IMR-90 (cell line): ENCODE results near the gene ABR. TPM values are rescaled to one million over a fixed set of nuclear protein-coding genes. Genes with fewer than 3 reads are reported as not detected.

Experiments
- ATAC-seq: fragments of 200-7000 bp; cut with Tn5 transposase; 2 replicates; pipeline ENCODE4 v1.9.1; 2020; ENCODE audit warnings: low read depth, mild to moderate bottlenecking, moderate library complexity
- BruUV-seq: library from RNA; stranded (reverse); fragments of 400-500 nt; replicated peaks from 2 replicates; lab custom pipeline; 2021; lab: Mats Ljungman, UMichigan
- CTCF ChIA-PET: fragments of 300-600 bp; formaldehyde crosslinking; extraction: SDS; loops from one replicate; lab custom pipeline; 2021; ENCODE audit warnings: antibody characterized with exemption; lab: Yijun Ruan, JAX
- POLR2A ChIA-PET: fragments of 300-600 bp; sonication (Branson Sonifier 250); formaldehyde crosslinking; loops from one replicate; lab custom pipeline; 2022; ENCODE audit warnings: antibody characterized with exemption; ENCODE audit not compliant: unreplicated experiment; lab: Charles Lee
- DNase-seq: peaks from one replicate; pipeline ENCODE4 v3.0.0; 2013
- H2AFZ ChIP-seq: replicated peaks from 2 replicates; pipeline ENCODE3; 2013; ENCODE audit warnings: low read length, mild to moderate bottlenecking; ENCODE audit not compliant: poor library complexity
- H2AK5ac ChIP-seq: 2 replicates; pipeline ENCODE4 v1.6.1; 2013; ENCODE audit warnings: low read depth, low read length, inconsistent platforms
- H2AK9ac ChIP-seq: replicated peaks from 2 replicates; pipeline ENCODE3; 2013; ENCODE audit warnings: mild to moderate bottlenecking, low read depth, low read length, moderate library complexity; ENCODE audit not compliant: poor library complexity
- H2BK120ac ChIP-seq: 2 replicates; pipeline ENCODE4 v1.6.1; 2013; ENCODE audit warnings: low read depth, low read length, inconsistent platforms
- H2BK15ac ChIP-seq: 3 replicates; pipeline ENCODE4 v1.6.1; 2013; ENCODE audit warnings: low read depth, low read length, inconsistent platforms
- H2BK20ac ChIP-seq: 2 replicates; pipeline ENCODE4 v1.6.1; 2013; ENCODE audit warnings: low read depth, mild to moderate bottlenecking, inconsistent platforms, low read length, moderate library complexity
- H2BK5ac ChIP-seq: 2 replicates; pipeline ENCODE4 v1.6.1; 2013; ENCODE audit warnings: mild to moderate bottlenecking, low read depth, low read length, inconsistent platforms; ENCODE audit not compliant: poor library complexity, severe bottlenecking
- H3K14ac ChIP-seq: replicated peaks from 2 replicates; pipeline ENCODE4 v1.6.1; 2013; ENCODE audit warnings: low read depth, low read length, inconsistent platforms
- H3K18ac ChIP-seq: 2 replicates; pipeline ENCODE4 v1.6.1; 2013; ENCODE audit warnings: low read depth, low read length, control low read depth
- H3K23ac ChIP-seq: 2 replicates; pipeline ENCODE4 v1.6.1; 2013; ENCODE audit warnings: low read depth, low read length, inconsistent platforms
- H3K27ac ChIP-seq: 2 replicates; pipeline ENCODE4 v1.5.1; 2013; ENCODE audit warnings: mild to moderate bottlenecking, control low read depth, low read length; ENCODE audit not compliant: insufficient read depth
- H3K27me3 ChIP-seq: 2 replicates; pipeline ENCODE4 v1.6.1; 2013; ENCODE audit warnings: low read length; ENCODE audit not compliant: control insufficient read depth, insufficient read depth
- H3K36me3 ChIP-seq: 2 replicates; pipeline ENCODE4 v1.6.1; 2013; ENCODE audit warnings: low read length, mixed read lengths; ENCODE audit not compliant: control insufficient read depth, insufficient read depth
- H3K4ac ChIP-seq: 2 replicates; pipeline ENCODE4 v1.6.1; 2013; ENCODE audit warnings: low read depth, low read length, inconsistent platforms
- H3K4me1 ChIP-seq: 2 replicates; pipeline ENCODE4 v1.6.1; 2013; ENCODE audit warnings: low read length, mixed read lengths; ENCODE audit not compliant: control insufficient read depth, insufficient read depth
- H3K4me2 ChIP-seq: 2 replicates; pipeline ENCODE4 v1.6.1; 2013; ENCODE audit warnings: low read depth, mild to moderate bottlenecking, control low read depth, low read length, moderate library complexity
- H3K4me3 ChIP-seq: 2 replicates; pipeline ENCODE4 v1.5.1; 2013; ENCODE audit warnings: low read depth, mild to moderate bottlenecking, control low read depth, low read length, moderate library complexity; ENCODE audit not compliant: insufficient read depth
- H3K56ac ChIP-seq: 2 replicates; pipeline ENCODE4 v1.6.1; 2013; ENCODE audit warnings: low read length, inconsistent platforms; ENCODE audit not compliant: insufficient read depth; ENCODE audit errors: extremely low read depth
- H3K79me1 ChIP-seq, 2 experiments: 2 replicates each; pipeline ENCODE4 v1.6.1; 2013; ENCODE audit warnings: low read length in 2 of 2, inconsistent platforms in 1 of 2, low read depth in 1 of 2
- H3K9ac ChIP-seq: 2 replicates; pipeline ENCODE4 v1.6.1; 2013; ENCODE audit warnings: low read depth, low read length, control low read depth
- H3K9me1 ChIP-seq: 2 replicates; pipeline ENCODE4 v1.6.1; 2013; ENCODE audit warnings: low read length, inconsistent platforms; ENCODE audit not compliant: insufficient read depth
- H3K9me3 ChIP-seq: 2 replicates; pipeline ENCODE4 v1.6.1; 2013; ENCODE audit warnings: low read length; ENCODE audit not compliant: control insufficient read depth, insufficient read depth
- H4K20me1 ChIP-seq: 2 replicates; pipeline ENCODE4 v1.6.1; 2013; ENCODE audit warnings: low read length, inconsistent platforms; ENCODE audit not compliant: insufficient read depth
- H4K5ac ChIP-seq: 2 replicates; pipeline ENCODE4 v1.6.1; 2013; ENCODE audit warnings: mild to moderate bottlenecking, low read depth, low read length, control low read depth
- H4K8ac ChIP-seq, 2 experiments: 2 replicates each; pipeline ENCODE4 v1.6.1; 2013; ENCODE audit warnings: low read depth in 2 of 2, low read length in 2 of 2, control low read depth in 1 of 2, inconsistent platforms in 1 of 2
- H4K91ac ChIP-seq: 2 replicates; pipeline ENCODE4 v1.6.1; 2013; ENCODE audit warnings: low read depth, low read length, inconsistent platforms; ENCODE audit not compliant: insufficient read depth
- BHLHE40 ChIP-seq: fragments of 150-350 bp; IDR thresholded peaks from 2 replicates; pipeline ENCODE4 v1.6.1; 2016; ENCODE audit warnings: mild to moderate bottlenecking, low read depth, low read length
- CEBPB ChIP-seq: IDR thresholded peaks from 2 replicates; pipeline ENCODE4 v1.6.1; 2012; ENCODE audit warnings: low read depth, low read length, improper control_type of control experiment
- CHD1 ChIP-seq: IDR thresholded peaks from 2 replicates; pipeline ENCODE4 v1.6.1; 2012; ENCODE audit warnings: low read depth, low read length, improper control_type of control experiment
- CTCF ChIP-seq: conservative IDR thresholded peaks from 2 replicates; pipeline ENCODE4 v1.5.1; 2012; ENCODE audit warnings: mild to moderate bottlenecking, low read depth, low read length, improper control_type of control experiment
- ELK1 ChIP-seq: fragments of 150-350 bp; IDR thresholded peaks from 2 replicates; pipeline ENCODE4 v1.6.1; 2016; ENCODE audit warnings: low read depth, mild to moderate bottlenecking, low read length, moderate library complexity, borderline replicate concordance
- FOS ChIP-seq: fragments of 150-350 bp; IDR thresholded peaks from 2 replicates; pipeline ENCODE4 v1.6.1; 2016; ENCODE audit warnings: low read depth, low read length
- MAFK ChIP-seq: IDR thresholded peaks from 2 replicates; pipeline ENCODE4 v1.6.1; 2012; ENCODE audit warnings: low read depth, low read length, improper control_type of control experiment
- MAZ ChIP-seq: IDR thresholded peaks from 2 replicates; pipeline ENCODE4 v1.6.1; 2012; ENCODE audit warnings: low read depth, mild to moderate bottlenecking, low read length, improper control_type of control experiment, moderate library complexity, borderline replicate concordance
- MXI1 ChIP-seq: IDR thresholded peaks from 2 replicates; pipeline ENCODE4 v1.6.1; 2012; ENCODE audit warnings: low read depth, mild to moderate bottlenecking, low read length, moderate library complexity, borderline replicate concordance
- NFE2L2 ChIP-seq: fragments of 150-350 bp; IDR thresholded peaks from 2 replicates; pipeline ENCODE4 v1.6.1; 2016; ENCODE audit warnings: low read depth, mild to moderate bottlenecking, low read length
- POLR2A ChIP-seq: IDR thresholded peaks from 2 replicates; pipeline ENCODE4 v1.6.1; 2012; ENCODE audit warnings: mild to moderate bottlenecking, low read depth, low read length
- RAD21 ChIP-seq: IDR thresholded peaks from 2 replicates; pipeline ENCODE4 v1.6.1; 2012; ENCODE audit warnings: low read length, improper control_type of control experiment
- RCOR1 ChIP-seq: IDR thresholded peaks from 2 replicates; pipeline ENCODE4 v1.6.1; 2012; ENCODE audit warnings: mild to moderate bottlenecking, low read length, improper control_type of control experiment; ENCODE audit not compliant: insufficient replicate concordance
- RFX5 ChIP-seq: IDR thresholded peaks from 2 replicates; pipeline ENCODE4 v1.8.0; 2012; ENCODE audit warnings: low read depth, mild to moderate bottlenecking, low read length, moderate library complexity
- SMC3 ChIP-seq: fragments of 150-350 bp; IDR thresholded peaks from 2 replicates; pipeline ENCODE4 v1.6.1; 2016; ENCODE audit warnings: low read depth, mild to moderate bottlenecking, antibody characterized with exemption, low read length, moderate library complexity
- WGBS, 2 experiments: methylation state at CpG; one replicate each; pipeline versions ENCODE4 v1.1.5 to v1.1.7; 2013; ENCODE audit warnings: missing lambda C conversion rate in 2 of 2; ENCODE audit not compliant: insufficient read length in 1 of 2; ENCODE audit errors: extremely low coverage in 2 of 2; 5-methylcytosine and 5-hydroxymethylcytosine counted together
- dilution Hi-C: fragments of 300-500 bp; cut with HindIII; formaldehyde crosslinking; loops from one replicate; pipeline ENCODE4 v1.14.3; 2018; ENCODE audit warnings: low sequenced_read_pairs; ENCODE audit not compliant: unreplicated experiment
- in situ Hi-C: fragments of 300-500 bp; cut with MboI; formaldehyde crosslinking; loops from 3 replicates; pipeline ENCODE4 v1.14.3; 2019; ENCODE audit warnings: low sequenced_read_pairs, inconsistent platforms, mixed read lengths
- intact Hi-C: fragments of 100-400 bp; cut with micrococcal nuclease; formaldehyde crosslinking; loops from 2 replicates; pipeline ENCODE4 v1.10.0; 2022
- polyA plus RNA-seq, 3 experiments: library from polyadenylated mRNA; depleted of rRNA; stranded (reverse); fragments of >200 nt; gene quantifications; 2 replicates each; pipeline ENCODE4 v1.2.3, GENCODE V29; 2012; ENCODE audit warnings: low replicate concordance in 1 of 3
- total RNA-seq: library from RNA; depleted of rRNA; stranded (reverse); fragments of >200 nt; gene quantifications from 2 replicates; pipeline ENCODE4 v1.2.3, GENCODE V29; 2012
- TF ChIP-seq, protein P1 (sequence below): fragments of 150-350 bp; IDR thresholded peaks from 2 replicates; pipeline ENCODE4 v1.6.1; 2017; ENCODE audit warnings: mild to moderate bottlenecking, antibody characterized with exemption, low read length, low read depth

ABR gene
- total and polyA plus RNA-seq, 2 of the 4 experiments (the other 2 are of a cell fraction): 28.3 to 79.7 TPM

GRCh38 chr17:1013729-1014090 is 166.1 kb downstream of the ABR start:
- Histone ChIP-seq H3K4me2 (no peak overlapping the region), H2BK20ac (no peak overlapping the region), H4K8ac (no peak overlapping the region), H4K20me1 (peaks cover 7% of the 10 kb centered on the region), H3K79me1 (peaks cover 0 to 9% of the 10 kb centered on the region in 2 experiments; a peak in 2 of 4 replicates), H3K23ac (no peak overlapping the region), H3K56ac (no peak overlapping the region), H3K9me3 (no peaks in the 10 kb centered on the region), H3K4me1 (no peaks in the 10 kb centered on the region), H2AK9ac (no peak overlapping the region), H3K18ac (no peak overlapping the region), H2AK5ac (no peak overlapping the region), H4K91ac (no peak overlapping the region), H4K5ac (no peak overlapping the region), H3K14ac (no peak overlapping the region), H2BK120ac (no peak overlapping the region), H2BK5ac (no peak overlapping the region), H2AFZ (no peak overlapping the region), H2BK15ac (no peak overlapping the region), H3K4ac (no peak overlapping the region), H3K9me1 (no peaks in the 10 kb centered on the region), H3K27ac (no peak overlapping the region), H3K4me3 (no peak overlapping the region), H3K9ac (no peak overlapping the region), H3K36me3 (peaks cover 34% of the 10 kb centered on the region), H3K27me3 (no peaks in the 10 kb centered on the region)
- TF ChIP-seq POLR2A (no peak), BHLHE40 (no peak), FOS (no peak), MAFK (no peak), CEBPB (no peak), RCOR1 (no peak), MAZ (no peak), SMC3 (no peak), RAD21 (no peak), CTCF (no peak), ELK1 (no peak), CHD1 (no peak), NFE2L2 (no peak), RFX5 (no peak), MXI1 (no peak)
- TF ChIP-seq, protein P1, sequence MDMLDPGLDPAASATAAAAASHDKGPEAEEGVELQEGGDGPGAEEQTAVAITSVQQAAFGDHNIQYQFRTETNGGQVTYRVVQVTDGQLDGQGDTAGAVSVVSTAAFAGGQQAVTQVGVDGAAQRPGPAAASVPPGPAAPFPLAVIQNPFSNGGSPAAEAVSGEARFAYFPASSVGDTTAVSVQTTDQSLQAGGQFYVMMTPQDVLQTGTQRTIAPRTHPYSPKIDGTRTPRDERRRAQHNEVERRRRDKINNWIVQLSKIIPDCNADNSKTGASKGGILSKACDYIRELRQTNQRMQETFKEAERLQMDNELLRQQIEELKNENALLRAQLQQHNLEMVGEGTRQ: no peak
- CTCF ChIA-PET: no interaction called here
- POLR2A ChIA-PET: no interaction called here
- ATAC-seq: no peak
- dilution Hi-C loops (no loop called here), intact Hi-C loops (no loop called here), in situ Hi-C loops (no loop called here)
- no peak for DNase-seq
- BruUV-seq: no TSS peak
- WGBS, 2 experiments: 93% methylated on average over 8 of the region's 9 CpGs; no CpG with 5 or more reads in 1 of the 2 experiments
